ENCODE measurements around the gene CHD2.
A peak's percentile ranks its signal among the peaks of the same experiment; 100 is the strongest.

CHD2 gene

DNA sequence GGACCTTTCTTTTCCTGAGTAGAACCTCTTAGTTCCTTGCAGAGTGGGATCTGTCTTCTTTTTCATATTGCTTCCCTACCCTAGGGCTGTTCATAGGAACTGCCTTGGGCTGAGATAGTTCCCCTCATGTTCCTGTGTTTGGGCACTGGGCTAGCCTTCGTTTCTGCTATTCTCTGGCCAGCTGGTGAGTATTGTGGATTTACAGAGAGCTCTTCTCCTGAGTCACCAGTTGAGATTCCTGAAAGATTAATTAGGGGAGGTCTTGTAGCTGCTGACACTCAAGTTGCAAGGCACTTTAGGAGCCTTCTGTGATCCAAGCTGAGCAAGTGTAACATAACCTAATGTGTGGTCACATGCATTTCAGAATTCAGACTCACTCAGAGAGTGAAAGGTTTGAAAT lies 30.7 kb downstream of the CHD2 start:
- DNase-seq (ENCODE audit: low spot score), result no peak

DNA sequence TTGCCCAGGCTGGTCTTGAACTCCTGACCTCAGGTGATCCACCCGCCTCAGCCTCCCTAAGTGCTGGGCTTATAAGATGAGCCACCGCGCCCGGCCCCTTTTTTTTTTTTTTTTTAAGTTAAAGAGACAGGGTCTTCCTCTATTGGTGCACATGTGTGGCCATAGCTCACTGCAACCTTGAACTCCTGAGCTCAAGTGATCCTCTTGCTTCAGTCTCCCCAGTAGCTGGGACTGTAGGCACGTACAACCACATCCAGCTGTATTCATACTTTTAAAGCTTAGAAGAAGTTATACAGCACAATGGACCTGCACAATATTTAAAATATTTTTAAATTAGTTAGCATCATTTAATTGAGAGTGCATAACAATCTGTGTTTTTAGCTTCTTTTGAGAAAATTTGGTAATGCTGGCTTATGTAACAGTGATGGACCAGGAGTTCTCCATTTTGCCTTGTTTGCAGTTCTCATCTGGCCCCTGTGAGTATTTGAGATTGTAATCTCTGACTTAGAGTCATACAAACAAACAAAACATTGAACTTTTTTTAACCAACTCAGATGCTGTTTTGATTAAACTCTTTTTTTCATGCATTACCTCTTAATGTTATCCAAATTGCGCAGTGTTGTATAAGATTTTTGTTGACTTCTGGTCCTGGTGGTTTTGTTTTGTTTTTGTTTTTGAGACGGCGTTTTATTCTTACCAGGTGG lies 33.0 kb downstream of the CHD2 start:
- no peak for DNase-seq (ENCODE audit: low spot score)

DNA sequence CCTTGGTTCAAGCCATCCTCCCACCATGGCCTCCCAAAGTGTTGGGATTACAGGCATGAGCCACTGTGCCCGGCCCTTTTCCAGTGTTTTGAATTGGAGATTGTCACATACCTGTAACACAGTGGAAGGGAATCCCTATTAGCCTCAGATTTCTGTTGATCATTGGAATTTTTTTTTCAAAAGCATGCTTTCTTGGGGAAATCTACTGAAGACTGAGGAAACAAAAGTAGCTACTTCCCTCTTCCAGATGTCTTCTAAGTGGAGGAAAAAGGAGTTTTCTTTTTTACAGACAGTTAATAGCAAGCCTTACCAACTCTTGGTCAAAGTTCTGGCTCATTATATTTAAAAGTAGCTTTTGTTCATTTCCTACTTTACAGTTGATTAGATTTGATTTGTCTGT lies 33.7 kb downstream of the CHD2 start:
- DNase-seq (ENCODE audit: low spot score), result no peak

DNA sequence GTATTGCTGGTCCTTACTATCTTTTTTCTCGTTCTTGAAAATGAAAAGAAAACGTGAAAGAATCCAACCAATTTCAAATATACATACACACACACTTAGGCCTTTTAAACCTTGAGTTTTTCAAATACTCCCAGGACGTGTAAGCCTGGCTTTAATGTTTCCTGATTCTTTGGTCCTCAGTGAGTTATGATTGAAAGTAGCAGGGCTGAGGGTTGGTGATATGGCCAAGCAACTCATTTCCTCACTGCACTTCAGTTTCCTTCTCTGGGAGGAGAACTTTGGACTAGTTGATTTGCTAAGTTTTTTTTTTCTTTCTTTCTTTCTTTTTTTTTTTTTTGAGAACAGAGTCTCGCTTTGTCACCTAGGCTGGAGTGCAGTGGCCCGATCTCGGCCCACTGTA lies 34.6 kb downstream of the CHD2 start:
- DNase-seq (ENCODE audit: low spot score), result no peak

DNA sequence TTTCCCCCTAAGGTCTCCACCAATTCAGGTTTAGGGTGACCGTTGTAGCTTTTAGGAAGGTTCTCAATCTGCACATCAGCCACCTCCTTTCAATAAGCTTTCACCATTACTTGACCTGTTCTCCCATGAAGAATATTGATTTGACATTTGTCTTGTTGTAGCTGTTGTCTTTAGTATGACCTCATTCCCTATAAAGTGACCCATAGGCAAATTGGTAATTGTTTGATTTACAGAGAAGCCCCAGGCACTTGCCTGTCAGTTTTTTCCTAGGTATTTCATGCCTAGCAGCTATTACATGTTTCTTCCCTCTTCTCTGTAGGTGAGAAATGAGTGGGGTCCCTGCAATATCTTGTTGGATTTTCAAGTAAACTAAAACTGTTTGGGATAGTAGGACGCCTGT lies 36.0 kb downstream of the CHD2 start:
- no peak for DNase-seq (ENCODE audit: low spot score)

DNA sequence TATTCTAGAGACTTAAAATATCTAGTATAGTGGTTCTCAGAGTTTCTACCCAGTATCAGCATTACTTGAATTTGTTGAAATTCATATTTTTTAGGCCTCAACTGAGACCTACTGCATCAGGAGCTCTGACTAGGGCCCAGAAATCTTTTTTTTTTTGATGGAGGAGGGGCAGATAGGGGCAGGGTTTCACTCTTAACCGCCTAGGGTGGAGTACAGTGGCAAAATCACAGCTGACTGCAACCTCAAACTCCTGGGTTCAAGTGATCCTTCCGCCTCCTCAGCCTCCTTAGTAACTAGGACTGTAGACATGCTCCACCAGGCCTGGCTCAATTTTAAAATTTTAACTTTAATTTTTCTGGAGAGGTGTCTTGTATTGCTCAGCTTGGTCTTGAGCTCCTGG lies 36.6 kb downstream of the CHD2 start:
- DNase-seq (ENCODE audit: low spot score), result no peak

DNA sequence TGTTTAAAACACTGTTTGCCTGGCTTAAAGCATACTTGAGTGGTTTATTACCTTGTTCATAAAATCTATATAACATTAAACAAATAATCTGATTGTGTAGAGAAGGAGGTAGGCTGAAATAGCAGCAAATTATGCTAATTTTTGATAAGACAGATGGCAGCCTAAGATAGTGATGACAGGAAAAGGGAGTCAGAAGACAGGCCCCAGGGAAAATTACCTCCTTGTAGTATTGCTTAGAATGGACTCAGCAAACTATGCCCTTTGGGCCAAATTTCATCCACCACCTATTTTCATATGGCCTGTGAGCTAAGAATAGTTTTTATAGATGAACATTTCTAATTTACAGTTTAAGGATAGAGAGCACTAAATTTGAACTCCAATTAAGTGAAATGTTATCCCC lies 37.8 kb downstream of the CHD2 start:
- DNase-seq (ENCODE audit: low spot score), result no peak

DNA sequence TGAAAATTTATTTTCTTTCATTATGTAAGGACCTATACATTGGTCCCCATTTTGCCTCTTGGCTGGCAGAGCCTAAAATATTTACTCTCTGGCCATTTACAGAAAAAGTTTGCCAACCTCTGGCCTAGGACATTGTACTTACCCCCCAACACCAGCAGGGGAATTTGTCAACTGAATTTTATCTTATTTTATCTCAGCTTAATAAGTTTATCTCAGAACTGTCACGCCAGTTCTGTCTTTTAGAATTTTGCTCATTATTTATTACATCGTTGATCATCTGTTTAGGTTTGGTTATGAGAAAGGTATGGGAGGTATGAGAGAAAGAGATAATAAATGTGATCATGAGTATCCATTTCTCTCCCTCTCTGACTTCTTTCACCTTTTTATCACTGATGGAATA lies 38.3 kb downstream of the CHD2 start:
- DNase-seq (ENCODE audit: low spot score), result peak; percentile 44

DNA sequence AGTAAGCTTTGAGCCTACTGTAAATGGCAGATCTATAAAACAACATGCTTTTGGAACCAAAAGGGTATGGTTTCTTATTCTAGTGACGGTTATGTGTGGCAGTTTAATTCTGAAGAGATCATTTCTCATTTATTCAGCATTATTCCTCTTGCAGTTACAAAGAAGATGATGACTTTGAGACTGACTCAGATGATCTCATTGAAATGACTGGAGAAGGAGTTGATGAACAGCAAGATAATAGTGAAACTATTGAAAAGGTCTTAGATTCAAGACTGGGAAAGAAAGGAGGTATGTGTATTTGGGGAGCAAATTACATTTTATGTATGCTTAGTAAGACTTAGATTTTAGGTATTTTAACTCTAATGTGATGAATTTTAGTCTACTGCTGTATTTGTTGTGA lies 41.5 kb downstream of the CHD2 start:
- no peak for DNase-seq (ENCODE audit: low spot score)

DNA sequence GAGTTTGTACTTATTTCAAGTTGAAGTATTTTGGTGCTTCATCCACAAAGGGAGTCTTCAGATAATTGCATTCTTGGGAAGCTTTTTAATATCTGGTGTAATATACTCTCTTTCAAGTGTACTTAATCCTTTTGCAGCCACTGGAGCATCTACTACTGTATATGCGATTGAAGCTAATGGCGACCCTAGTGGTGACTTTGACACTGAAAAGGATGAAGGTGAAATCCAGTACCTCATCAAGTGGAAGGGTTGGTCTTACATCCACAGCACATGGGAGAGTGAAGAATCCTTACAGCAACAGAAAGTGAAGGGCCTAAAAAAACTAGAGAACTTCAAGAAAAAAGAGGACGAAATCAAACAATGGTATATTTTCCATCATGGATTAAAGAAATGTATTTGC lies 42.6 kb downstream of the CHD2 start:
- DNase-seq (ENCODE audit: low spot score), result no peak

DNA sequence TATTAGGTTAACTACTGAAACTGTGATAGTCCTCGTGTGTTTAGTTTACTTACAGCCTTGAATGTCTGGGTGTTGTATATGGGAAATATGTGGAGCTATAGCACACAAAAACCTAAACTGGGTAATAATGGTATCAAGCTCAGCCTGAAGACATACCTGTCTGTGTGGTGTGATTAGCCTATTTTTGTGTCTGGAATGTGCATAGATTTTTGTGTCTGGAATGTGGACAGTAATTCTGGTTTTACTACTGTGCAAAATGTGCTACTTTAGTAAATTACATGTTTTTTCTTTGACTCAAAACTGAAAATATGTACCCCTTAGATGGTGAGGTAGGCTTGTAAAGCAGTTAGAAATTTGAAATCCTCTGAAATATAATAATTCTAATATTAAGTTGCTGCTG lies 43.5 kb downstream of the CHD2 start:
- no peak for DNase-seq (ENCODE audit: low spot score)

DNA sequence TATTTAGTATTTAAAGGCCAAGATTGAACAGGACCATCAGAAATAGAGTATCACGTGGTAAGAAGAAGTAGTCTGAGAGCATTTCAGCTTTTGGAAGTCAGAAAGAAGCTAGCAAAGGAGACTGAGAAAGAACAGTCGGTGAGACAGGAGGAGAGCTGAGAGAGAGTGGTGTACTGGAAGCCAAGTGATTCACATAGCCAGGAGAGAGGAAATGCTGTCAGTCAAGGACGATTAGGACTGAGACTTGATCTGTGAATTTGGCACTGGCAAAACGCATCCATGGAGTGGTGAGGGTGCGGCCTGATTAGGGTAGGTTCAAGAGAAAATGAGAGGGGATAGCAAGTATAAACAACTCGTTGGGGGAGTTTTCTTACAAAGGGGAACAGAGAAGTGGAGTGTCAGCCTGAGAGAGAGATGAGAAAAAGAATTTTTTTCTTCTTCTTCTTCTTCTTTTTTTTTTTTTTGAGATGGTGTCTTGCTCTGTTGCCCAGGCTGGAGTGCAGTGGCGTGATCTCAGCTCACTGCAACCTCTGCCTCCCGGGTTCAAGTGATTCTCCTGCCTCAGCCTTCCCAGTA lies 44.9 kb downstream of the CHD2 start:
- no peak for DNase-seq (ENCODE audit: low spot score)

DNA sequence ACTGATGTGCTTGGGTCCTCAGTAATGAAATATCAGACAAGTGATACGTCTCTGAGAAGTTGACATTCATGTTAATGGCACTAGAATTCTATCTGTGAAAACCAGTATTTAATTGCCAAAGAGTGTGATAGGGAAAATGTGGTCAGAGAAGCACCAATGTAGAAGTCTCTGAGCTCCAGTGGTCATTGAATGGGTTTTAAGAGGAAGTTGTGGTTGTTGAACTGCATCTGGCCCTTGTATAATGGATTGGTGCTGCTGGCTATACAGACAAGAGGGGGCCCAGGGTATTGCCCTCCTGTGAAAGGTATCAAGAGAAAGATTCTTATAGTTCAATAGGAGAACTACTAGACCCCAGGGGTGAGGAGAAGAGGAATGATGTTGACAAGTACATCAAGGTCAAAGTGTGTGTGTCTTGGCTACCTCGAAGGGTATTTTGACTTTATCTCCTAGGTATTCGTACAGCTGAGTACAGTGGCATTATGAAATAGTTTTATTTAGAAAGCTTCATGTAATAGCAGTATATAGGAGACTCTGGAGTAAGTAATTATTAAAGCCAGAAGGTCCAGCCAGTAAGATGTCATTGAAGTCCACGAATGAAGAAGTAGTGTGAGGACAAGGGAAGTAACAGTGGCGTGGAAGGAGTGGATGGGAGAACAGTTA lies 47.1 kb downstream of the CHD2 start:
- no peak for DNase-seq (ENCODE audit: low spot score)

DNA sequence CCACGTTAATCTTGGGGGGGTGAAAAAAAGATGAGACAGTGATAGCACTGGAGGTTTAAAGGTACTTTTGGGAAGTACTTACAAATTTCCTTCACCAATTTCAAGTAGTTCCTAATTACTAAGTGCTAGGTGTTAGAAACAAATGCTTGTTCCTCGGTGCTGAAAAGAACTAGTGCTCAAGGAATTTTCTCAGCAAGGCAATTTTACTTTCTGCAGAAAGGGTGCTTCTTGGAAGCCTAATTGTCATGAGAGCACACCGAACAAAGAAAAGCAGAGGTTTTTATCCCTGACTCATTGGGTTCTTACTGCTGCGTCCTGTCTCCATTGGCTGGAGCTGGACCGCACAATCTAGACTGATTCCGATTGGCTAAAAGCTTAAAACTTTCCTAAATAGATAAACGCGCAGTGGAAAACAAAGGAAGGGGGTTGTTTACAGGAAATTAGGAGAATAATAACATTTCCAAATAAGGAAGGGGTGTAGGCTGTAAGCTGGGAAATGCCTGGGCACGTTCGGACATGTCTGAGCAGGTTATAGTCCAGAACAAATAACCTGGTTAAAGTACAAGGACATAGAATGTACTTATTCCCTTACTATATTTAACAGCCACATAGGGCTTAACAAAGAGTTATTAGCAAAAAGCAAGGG lies 49.6 kb downstream of the CHD2 start:
- DNase-seq (ENCODE audit: low spot score), result no peak

DNA sequence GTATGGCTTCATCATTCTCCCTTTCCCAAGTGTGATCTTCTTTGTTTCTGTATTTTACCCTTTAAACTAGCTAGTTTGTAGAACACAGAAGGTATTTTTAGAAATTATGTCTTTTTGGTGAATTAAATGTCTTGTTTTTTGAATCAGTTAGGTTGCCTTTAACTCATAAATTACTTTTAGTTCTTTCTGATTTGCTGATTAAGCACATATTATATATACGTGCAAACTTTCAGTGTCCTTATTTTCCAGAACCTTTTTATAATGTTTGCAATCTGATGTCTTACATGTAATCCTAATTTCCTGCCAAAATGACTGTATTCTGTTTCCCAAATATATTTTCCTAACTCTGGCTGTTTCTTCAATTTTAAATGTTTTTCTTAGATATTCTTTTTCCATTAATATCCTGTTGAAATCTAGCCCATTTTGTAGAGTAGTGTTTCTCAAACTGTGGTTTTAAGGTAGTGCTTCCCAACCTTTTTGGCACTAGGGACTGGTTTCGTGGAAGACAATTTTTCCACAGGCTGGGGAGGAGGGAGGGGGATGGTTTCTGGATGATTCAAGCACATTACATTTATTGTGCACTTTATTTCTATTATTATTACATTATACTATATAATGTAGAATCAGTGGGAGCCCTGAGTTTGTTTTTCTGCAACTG lies 51.8 kb downstream of the CHD2 start:
- no peak for DNase-seq (ENCODE audit: low spot score)

DNA sequence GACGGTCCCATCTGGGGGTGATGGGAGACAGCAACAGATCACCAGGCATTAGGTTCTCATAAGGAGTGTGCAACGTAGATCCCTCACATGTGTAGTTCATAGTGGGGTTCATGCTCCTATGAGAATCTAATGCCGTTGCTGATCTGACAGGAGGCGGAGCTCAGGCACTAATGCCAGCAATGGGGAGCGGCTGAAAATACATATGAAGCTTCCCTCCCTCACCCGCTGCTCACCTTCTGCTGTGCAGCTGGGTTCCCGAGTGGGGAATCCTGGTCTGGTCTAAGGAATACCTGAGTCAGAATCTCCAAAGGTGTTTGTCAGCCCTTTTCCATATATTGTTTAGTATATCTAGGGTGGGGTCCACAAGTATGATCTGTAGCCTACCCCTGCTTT lies 52.3 kb downstream of the CHD2 start:
- no peak for DNase-seq (ENCODE audit: low spot score)

DNA sequence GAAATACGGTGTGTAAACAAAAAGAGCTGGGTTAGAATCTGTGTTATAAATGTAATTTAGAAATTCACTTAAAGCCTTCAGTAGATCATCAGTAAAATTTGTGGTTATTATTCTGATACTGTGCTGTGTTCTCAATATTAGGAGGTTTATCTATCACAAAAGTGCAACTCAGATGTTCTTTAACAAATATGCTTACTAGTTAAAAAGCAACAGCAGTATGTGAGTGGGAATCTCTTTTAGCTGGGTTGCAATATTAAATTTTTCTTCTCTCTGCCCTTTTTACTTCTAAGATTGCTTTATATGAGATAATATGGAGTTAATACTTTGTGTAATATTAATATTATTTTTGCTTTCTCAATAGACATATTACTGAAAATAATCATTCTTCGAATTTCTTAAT lies 53.4 kb downstream of the CHD2 start:
- no peak for DNase-seq (ENCODE audit: low spot score)

DNA sequence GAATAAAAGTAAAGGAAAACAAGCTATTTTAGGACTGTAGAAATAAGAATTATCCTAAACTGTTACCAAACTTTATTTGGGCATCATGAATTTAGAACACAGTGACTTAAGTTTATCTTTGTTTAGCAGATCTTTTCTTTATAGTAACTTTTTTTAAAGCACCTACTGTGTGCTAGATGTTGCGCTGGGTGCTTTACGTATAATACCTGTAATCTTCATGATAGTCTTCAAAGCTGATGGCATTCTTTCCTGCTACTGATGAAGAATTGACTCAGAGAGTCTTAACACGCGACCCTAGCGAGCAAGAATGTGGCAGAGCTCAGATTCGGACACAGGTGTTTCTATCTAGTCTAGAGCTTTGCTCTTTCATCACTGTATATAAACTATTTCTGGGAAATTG lies 53.9 kb downstream of the CHD2 start:
- DNase-seq (ENCODE audit: low spot score), result no peak

DNA sequence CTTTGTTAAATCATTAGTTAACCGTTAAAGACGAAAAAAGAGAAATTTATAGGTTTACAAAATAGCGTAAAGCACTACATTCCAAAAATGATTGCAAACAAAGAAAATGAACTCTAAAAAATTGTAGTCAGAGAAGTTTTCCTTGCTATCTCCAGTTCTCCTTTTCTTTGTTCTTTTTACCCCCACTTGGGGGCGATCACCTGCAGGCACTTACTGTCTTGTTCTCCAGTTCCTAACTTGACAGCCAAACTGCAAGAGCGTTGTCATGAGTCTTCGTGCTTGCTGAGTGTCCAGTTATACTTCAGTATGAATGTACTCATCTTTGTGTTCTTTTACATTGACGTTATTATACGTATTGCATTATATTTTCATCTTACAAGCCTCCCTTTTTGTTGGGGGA lies 54.5 kb downstream of the CHD2 start:
- DNase-seq (ENCODE audit: low spot score), result peak; percentile 58

DNA sequence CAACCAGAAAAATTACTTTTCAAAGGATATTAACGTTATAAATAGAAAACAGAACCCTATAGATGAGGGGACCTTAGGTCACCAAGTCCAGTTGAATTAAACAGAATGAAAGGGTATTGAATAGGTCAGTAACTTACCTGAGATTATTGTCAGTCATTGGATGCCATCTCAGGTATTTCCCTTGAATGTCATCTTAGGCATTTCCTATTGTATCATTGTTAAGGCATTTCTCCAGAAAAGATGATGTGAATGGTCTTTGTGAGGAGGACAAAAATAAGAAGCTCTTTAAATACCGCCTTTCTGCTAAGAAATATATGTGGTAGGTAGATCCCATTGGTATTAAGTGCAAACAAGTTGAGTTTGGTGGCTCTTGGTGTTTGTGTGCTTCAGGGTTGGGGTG lies 55.6 kb downstream of the CHD2 start:
- DNase-seq (ENCODE audit: low spot score), result no peak

DNA sequence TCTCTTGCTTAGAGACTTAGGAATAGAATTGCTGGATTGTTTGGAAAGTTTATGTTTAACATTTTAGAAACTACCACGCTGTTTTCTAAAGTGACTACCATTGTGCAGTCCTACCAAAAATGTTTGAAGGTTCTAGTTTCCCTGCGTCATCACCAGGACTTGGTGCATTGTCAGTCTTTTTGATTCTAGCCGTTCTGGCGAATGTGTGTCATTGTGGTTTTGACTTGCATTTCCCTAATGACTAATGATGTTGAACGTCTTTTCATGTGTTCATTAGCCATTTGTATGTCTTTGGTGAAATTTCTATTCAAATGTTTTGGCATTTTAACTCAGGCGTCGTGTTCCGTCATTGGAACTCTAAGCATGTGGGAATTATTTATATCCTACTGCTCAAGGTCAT lies 58.0 kb downstream of the CHD2 start:
- DNase-seq (ENCODE audit: low spot score), result no peak

DNA sequence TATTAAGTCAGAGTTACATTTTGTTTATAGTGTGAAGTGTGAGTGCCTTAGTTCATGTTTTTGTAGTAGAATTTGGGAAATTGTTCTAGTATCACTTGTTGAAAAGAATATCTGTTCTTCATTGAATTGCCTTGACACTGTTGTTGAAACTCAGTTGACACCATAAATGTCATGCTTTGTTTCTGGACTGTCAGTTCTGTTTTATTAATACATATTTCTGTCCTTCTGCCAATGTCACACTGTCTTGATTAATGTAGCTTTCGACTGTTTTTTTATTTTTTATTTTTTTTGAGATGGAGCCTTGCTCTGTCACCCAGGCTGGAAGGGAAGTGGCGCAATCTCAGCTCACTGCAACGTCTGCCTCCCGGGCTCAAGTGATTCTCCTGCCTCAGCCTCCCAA lies 59.1 kb downstream of the CHD2 start:
- no peak for DNase-seq (ENCODE audit: low spot score)
